Daoy (cell line): ENCODE results near the gene SGMS1. TPM values are rescaled to one million over a fixed set of nuclear protein-coding genes. Genes with fewer than 3 reads are reported as not detected.
"Not testable (repeated sequence)": the region's sequence is repeated elsewhere in the genome, so short reads cannot be mapped to it uniquely, and the experiment has no call there.

Source experiments
- DNase-seq: peaks from one replicate; pipeline ENCODE4 v3.0.0-alpha.2; 2015; ENCODE audit warnings: low read depth
- total RNA-seq: library from RNA; depleted of rRNA; stranded (reverse); fragments of >200 nt; shearing (Covaris generic); gene quantifications from 2 replicates; pipeline ENCODE4 v1.2.3, GENCODE V29; 2014; rRNA removed

SGMS1 gene
- total RNA-seq, result 13.5 and 13.9 TPM in 2 replicates

DNA sequence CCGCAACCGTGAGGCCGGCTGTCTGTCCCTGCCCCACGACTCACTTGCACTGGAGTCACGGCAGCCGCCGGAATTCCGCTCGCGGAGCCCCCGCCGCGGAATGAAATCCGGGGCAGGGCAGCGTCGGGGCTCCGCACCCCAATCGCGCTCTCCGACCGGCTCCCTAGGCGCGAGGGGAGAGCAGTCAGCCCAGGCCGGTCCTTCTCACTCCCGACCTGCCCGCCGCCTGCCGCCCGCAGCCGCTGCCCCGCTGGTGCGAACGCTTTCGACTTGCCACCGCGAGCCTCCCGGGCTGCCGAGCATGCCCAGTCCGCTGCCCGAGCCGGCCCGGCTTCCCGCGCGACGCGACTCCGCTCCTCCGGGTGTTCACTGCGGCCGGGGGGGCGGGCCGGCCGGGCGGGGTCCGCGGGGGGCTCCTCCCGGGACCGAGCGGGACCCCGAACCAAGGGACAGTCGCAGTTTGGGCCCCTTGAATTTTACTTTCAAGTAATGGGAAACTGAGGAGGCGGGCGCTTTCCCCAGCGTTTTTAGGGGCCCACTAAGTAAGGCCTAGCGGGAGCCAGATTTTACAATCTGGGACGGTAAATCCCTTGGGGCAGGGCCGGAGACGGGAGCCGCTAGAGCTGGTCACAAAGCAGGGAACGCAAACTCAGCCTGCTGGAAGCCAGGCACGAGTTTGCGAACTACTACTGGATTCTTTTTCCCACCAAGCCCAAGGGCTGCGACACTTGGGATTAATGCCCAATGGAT is at the start of gene SGMS1:
Gene SGMS1 (minus strand): TSS at position 294 of the 750 bp plus-strand sequence. CDS start 279,842 bp downstream, outside the sequence.
- DNase-seq, result peak; percentile 90

- not testable (repeated sequence) for DNase-seq
These were observed 48.4 kb upstream of the SGMS1 start for GRCh38 chr10:50672152-50672551.

DNA sequence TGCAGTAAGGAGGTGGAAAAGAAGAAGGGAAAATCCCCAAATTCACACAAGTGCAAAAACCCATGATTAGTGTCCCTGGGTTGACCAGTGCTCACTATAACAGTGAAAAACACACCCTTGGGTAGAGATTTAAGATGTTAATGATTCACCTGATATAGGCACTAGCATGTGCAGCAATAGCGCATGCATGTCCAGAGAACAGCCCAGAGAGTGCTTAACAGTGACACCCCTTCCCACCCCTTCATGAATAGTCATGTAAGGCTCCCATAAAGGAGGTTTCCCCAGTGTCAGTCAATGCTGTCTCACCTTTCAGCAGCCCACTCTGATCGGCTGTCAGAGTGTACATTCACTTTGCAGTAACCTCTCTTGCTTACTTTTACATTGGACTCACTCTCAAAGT is 47.9 kb upstream of the SGMS1 start:
- not testable (repeated sequence) for DNase-seq

DNA sequence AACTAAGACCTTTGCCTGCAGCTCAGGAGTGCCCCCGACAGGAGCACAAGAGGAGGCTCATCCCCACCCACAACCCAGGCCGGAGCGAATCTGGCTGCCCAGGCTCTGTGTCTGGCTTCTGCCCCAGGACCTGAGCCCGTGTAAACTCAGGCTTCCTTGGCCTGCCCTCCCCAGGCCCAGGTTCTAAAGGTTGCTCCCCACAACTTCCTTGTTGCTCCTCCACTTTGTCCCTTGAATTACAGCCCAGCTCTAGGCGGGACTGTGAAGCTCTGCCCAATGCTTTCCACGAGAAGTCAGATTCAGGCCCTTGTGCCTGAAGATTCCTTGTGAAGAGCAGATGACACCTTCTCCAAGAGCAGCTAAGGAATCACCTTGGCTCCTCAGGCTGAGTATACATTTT is 46.2 kb upstream of the SGMS1 start:
- not testable (repeated sequence) for DNase-seq

DNA sequence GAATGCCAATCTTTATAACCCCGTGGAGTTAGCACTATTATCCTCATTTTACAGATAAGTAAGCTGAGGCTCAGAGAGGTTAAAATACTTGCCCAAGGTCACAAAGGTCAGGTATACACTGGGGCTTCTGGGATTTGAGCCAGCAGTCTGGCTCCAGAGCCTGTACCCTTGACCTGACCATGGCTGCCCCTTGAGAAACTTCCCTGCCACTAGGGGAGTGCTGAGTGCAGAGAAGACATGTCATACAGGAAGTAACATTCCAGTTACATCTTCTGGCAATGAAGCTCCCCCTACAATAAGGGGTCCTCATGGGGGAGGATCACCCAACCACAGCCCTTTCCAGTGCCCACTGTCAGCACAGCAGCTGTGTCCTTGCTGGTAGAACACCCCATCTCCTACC is 43.6 kb upstream of the SGMS1 start:
- not testable (repeated sequence) for DNase-seq

DNA sequence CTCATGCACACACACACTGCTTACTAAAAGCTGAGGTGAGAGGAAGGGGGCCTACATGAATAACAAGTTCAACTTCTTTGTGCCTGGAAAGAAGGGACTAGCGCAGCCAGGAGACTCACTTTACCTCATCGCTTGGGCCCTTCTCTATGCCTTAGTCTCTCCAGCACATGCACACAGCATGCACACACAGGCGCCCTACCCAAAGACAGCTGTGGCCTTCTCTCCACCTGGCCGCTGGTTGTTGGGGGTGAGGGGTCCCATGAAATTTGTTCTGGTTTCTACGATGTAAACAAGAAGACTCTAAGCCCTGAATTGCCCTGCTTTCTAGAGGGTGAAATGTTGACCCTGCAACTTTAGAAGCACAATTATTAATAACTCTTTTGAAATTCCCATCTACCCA is 38.7 kb upstream of the SGMS1 start:
- DNase-seq, result not testable (repeated sequence)

- DNase-seq, result not testable (repeated sequence)
These were observed 37.8 kb upstream of the SGMS1 start for GRCh38 chr10:50661563-50661962.

DNA sequence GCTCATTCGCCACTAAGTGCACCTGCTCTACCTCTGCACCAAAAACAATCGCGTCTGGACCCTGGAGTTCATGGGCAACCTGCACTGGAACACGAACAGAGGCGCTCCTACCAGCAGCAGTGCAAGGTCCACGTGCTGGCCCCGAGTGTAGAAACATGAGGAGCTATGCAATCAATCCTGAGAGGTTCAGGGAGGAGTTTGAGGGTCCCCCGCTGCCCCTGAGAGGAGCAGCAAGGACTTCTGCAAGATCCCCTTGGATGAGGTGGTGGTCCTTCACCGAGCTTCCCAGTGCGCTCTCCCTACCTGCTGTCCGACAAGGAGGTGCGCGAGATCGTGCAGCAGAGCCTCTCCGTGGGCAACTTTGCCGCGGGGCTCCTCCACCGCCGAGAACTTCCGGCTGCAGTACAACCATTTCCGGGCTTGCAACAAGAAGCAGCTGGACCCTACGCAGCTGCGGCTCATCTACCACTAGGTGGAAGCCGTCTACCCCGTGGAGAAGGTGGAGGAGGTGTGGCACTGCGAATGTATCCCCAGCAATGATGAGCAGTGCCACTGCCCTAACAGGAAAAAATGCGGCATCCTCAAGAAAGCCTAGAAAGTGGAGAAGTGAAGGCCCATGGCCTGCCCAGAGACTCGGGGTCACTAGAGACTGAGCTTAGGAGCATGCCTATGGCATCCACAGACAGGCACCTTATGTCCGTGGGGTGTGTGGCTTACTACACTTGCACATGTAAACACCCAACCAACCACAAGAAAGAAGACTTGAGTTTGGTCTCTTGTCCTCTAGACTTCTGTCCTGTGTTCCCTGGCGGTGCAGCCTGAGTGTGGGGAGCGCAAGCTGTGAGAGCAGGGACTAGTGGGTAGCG is 36.3 kb upstream of the SGMS1 start:
- peak; percentile 25 for DNase-seq

DNA sequence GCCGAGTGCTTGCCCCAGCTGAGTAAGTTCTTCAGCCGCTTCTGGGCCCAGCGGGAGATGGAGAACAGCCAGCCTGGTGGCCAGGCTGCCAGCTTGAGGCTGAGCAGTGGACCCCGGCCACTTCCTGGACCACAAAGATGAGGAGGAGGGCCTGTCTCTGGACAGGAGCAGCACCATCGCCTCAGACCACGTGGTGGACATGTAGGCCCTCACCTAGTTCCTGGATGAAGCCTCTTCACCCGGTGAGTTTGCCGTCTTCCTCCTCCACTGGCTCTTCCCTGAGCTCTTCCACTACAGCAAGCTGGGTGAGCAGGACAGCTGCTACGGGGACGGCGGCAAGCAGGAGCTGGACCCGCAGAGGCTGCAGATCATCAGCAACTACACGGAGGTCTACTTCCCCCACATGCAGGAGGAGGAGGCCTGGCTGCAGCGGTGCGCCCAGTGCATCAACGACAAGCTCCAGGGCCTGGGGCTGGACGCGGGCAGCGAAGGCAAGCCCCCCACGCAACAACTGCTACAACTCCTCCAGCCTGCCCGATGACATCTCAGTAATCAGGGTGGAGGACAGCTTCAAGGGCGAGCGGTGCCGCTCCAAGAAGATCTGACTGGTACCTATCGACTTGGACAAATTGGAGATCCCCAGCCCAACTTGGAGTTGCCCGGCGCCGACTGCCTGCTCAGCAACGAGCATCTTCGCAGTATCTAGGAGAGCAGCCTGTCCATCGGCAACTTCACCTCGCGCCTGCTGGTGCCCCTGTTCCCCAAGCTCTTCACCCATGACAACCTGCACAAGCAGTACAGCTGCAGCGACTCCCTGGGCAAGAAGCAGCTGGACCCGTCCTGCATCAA is 35.5 kb upstream of the SGMS1 start:
- DNase-seq, result not testable (repeated sequence)

GRCh38 chr10:50658165-50658564 is 34.4 kb upstream of the SGMS1 start:
- no peak for DNase-seq

- no peak for DNase-seq
These were observed 30.0 kb upstream of the SGMS1 start for GRCh38 chr10:50653758-50654157.

- DNase-seq, result no peak
These were observed 29.4 kb upstream of the SGMS1 start for GRCh38 chr10:50653142-50653541.

- DNase-seq, result no peak
These were observed 28.1 kb upstream of the SGMS1 start for GRCh38 chr10:50651808-50652207.

DNA sequence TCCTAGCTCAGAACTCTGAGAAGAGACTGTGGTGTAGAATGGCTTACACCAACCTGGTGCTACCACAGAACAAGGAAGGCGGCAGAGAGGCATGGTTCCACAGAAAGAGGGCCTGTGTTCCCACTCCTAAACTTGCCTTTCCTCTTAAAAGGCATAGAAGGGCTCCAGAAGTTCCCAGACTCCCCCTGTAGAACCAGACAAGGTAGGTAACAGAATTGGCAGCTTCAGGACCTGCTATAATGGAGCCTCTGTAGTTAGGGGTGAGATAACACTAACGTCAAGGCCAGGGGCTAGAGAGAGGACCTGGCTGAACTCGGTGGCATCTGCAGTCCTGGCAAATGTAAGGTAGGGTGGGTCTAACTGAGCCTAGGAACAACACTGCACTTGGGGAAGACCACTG is 26.7 kb upstream of the SGMS1 start:
- no peak for DNase-seq

DNA sequence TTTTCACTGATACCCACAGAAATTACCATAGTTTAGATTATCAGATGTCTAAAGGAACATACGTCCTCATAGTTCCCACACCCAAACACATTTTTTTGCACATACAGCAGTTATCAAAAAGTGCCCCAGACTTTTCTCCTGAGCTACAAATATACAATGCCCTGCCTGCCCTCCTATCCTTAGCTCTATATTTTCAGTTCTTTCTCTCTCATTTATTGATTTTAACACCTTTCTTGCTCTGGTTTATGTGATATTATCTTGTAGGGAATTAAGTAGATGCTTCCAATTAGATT is 25.1 kb upstream of the SGMS1 start:
- DNase-seq, result no peak

DNA sequence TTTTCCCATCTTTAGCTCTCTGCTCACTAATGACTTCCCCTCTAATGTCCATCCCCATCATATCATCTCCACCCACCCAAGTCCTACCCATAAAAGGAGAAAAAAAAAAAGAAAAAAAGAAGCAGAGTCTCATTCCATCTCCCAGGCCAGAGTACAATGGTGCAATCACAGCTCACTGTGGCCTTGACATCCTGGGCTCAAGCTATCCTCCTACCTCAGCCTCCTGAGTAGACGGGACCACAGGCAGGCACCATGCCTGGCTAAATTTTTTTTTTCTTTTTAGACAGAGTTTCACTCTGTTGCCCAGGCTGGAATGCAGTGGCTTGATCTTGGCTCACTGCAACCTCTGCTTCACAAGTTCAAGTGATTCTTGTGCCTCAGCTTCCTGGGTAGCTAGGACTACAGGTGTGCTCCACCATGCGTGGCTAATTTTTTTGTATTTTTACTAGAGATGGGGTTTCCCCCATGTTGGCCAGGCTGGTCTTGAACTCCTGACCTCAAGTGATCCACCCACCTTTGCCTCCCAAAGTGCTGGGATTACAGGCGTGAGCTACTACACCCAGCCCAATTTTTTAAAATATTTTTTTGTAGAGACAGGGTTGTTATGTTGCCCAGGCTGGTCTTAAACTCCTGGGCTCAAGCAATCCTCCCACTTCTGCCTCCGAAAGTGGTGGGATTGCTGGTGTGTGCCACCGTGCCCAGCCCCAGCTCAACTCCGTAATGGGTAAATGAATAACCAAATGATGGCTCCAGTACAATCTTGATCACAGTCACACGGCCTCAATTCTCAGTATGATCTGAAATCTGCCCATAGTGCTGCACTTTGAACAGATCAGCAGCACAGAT is 24.6 kb upstream of the SGMS1 start:
- DNase-seq, result no peak

DNA sequence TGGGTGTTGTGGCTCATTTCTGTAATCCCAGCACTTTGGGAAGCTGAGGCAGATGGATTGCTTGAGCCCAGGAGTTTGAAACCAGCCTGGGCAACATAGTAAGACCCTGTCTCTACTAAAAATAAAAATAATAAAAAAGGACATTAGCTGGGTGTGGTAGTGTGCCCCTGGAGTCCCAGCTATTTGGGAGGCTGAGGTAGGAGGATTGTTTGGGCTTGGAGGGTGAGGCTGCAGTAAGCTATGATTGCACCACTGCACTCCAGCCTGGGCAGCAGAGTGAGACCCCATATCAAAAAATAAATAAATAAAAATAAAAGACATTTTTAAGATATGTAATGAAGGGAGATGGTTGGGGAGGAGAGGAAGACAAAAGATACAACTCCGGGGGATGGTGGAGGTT is 23.6 kb upstream of the SGMS1 start:
- not testable (repeated sequence) for DNase-seq

GRCh38 chr10:50645236-50645635 is 21.5 kb upstream of the SGMS1 start:
- no peak for DNase-seq

DNA sequence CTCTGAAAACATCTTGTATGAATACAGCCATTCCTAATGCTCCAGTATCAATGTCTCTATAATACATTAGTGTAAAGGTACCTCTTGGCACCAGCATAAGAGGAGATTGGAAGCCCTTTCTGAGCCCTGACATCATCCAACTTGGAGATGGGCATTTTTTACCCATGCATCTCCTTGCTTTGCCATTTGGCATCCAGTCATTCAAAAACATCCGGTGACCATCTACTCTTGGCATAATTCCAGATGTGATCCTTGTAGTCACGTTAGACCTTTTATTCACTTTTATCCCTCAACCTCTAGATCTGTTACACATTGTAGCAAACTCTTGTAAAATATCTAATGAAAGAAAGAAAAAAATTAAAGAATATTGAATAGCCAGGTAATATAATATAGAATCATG is 17.9 kb upstream of the SGMS1 start:
- DNase-seq, result peak; percentile 26

GRCh38 chr10:50640238-50640637 is 16.5 kb upstream of the SGMS1 start:
- no peak for DNase-seq
